Lung (tissue), 12 donors: ENCODE data around the gene VEGFA. TPM values are rescaled to one million over a fixed set of nuclear protein-coding genes. Genes with fewer than 3 reads are reported as not detected.

Experiments used
- ATAC-seq: fragments of 200-7000 bp; cut with Tn5 transposase; one replicate; pipeline ENCODE4 v1.9.1; 2020; ENCODE audit warnings: moderate number of reproducible peaks; ENCODE audit not compliant: insufficient read depth, low FRiP score
- DNase-seq, 3 donors: peaks; one replicate each; pipeline ENCODE4 v3.0.0-alpha.2; 2013 to 2017
- H3K27ac ChIP-seq, 2 donors: one replicate each; pipeline ENCODE4 v1.5.1; 2013; ENCODE audit warnings: mild to moderate bottlenecking in 2 of 2, moderate library complexity in 2 of 2, control low read depth in 1 of 2, inconsistent platforms in 1 of 2, low read depth in 1 of 2, low read length in 1 of 2
- H3K27me3 ChIP-seq, 3 donors: one replicate each; pipeline ENCODE4 v1.5.1; 2013; ENCODE audit warnings: low read length in 2 of 3; ENCODE audit not compliant: control insufficient read depth in 3 of 3, insufficient read depth in 3 of 3
- H3K36me3 ChIP-seq, 4 donors: one replicate each; pipeline ENCODE4 v1.5.1; 2013; ENCODE audit warnings: low read length in 4 of 4, mild to moderate bottlenecking in 1 of 4, moderate library complexity in 1 of 4; ENCODE audit not compliant: control insufficient read depth in 4 of 4, insufficient read depth in 4 of 4
- H3K4me1 ChIP-seq, 5 donors: one replicate each; pipeline ENCODE4 v1.5.1; 2013; ENCODE audit warnings: low read length in 5 of 5, mild to moderate bottlenecking in 2 of 5, moderate library complexity in 1 of 5; ENCODE audit not compliant: control insufficient read depth in 5 of 5, insufficient read depth in 5 of 5
- H3K4me3 ChIP-seq: one replicate; pipeline ENCODE4 v1.5.1; 2013; ENCODE audit warnings: mild to moderate bottlenecking, control low read depth, moderate library complexity
- H3K9ac ChIP-seq, 2 donors: one replicate each; pipeline ENCODE4 v1.5.1; 2013; ENCODE audit warnings: low read length in 2 of 2, control low read depth in 1 of 2; ENCODE audit not compliant: insufficient read depth in 1 of 2
- H3K9me3 ChIP-seq, 4 donors: one replicate each; pipeline ENCODE4 v1.5.1; 2013; ENCODE audit warnings: low read length in 3 of 4, mild to moderate bottlenecking in 1 of 4, moderate library complexity in 1 of 4; ENCODE audit not compliant: control insufficient read depth in 4 of 4, insufficient read depth in 3 of 4
- WGBS, 2 donors: extraction: QIAGEN DNeasy Blood & Tissue Kit; methylation state at CpG; one replicate each; pipeline ENCODE4 v1.1.7; 2013; 5-methylcytosine and 5-hydroxymethylcytosine counted together
- polyA plus RNA-seq, 2 donors: library from polyadenylated mRNA; stranded (reverse); fragments of 200-250 nt; gene quantifications; one replicate each; pipeline ENCODE4 v1.2.1, GENCODE V29; 2013
- total RNA-seq, 2 donors: library from RNA; depleted of rRNA in 1 of 2; stranded (reverse); fragments of >200 nt in 1 of 2; gene quantifications; one replicate each; pipeline ENCODE4 v1.2.1, GENCODE V29; 2014 to 2021
- TF ChIP-seq, protein P1 (sequence below): IDR thresholded peaks from 2 replicates; pipeline ENCODE4 v1.5.1; 2012; ENCODE audit warnings: mild to moderate bottlenecking; ENCODE audit errors: control extremely low read depth, extremely low read depth
- donor health status: control.
- donor health status: control.
- donor health status: Bipolar disorder and iron deficiency.
- donor health status: healthy.
- donor health status: DM: yes; HTN: yes; CAD: no.

VEGFA gene
- total and polyA plus RNA-seq, 4 donors: 98.3 to 275 (median 140) TPM

DNA sequence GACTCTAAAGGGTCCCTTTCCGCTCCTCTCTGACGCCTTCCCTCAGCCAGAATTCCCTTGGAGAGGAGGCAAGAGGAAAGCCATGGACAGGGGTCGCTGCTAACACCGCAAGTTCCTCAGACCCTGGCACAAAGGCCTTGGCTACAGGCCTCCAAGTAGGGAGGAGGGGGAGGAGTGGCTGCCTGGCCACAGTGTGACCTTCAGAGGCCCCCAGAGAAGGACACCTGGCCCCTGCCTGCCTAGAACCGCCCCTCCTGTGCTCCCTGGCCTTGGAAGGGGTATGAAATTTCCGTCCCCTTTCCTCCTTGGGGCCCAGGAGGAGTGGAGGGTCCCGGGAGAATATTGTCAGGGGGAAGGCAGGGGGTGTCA lies 2.7 kb downstream of the VEGFA start:
- H3K4me3 ChIP-seq: peak overlapping the region; percentile 86
- no peak for ATAC-seq

DNA sequence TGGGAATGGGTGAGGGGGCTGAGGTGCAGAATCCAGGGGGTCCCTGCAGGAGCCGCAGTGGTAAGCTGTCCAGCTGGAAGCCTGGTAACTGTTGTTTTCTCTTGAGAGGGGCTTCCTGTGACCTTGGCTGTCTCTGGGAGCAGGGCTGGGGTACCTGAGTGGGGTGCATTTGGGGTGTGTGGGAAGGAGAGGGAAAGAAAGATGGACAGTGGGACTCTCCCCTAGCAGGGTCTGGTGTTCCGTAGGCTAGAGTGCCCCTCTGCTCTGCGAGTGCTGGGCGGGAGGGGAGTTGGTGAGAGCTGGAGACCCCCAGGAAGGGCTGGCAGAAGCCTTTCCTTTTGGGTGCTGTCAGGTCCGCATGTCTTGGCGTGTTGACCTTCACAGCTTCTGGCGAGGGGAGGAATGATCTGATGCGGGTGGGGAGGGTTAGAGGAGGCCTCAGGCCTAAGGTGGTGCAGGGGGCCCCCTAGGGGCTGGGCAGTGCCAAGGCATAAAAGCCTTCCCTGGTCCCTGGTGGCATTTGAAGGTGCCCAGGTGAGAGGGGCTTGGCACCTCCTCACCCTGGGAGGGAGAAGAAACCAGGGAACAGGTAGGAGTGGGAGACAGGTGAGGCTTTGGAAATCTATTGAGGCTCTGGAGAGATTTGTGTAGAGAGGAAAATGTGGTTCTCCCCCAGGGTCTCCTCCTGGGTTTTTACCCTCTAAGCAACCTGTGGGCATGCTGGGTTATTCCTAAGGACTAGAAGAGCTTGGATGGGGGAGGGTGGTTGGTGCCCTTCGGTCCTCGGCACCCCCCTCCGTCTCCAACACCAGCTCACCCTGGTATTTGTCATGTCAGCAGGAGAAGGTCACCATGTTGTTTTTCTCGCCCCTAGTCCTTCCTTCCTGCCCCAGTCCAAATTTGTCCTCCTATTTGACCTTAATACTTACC lies 3.3 kb downstream of the VEGFA start:
- ATAC-seq (no peak), DNase-seq (peak in 2 of 3 donors; percentile 52 to 73)
- WGBS, 2 donors: 38 to 65% methylated on average over 12 of the region's 12 CpGs
- Histone ChIP-seq H3K27ac (peak overlapping the region; percentile 79 to 96), H3K4me1 (peaks cover 17 to 47% (median 24%) of the 10 kb centered on the region in 5 donors), H3K9ac (peak overlapping the region; percentile 51 to 83), H3K4me3 (peak overlapping the region; percentile 86), H3K36me3 (peaks cover 0 to 50% (median 21%) of the 10 kb centered on the region in 4 donors), H3K27me3 (no peaks in the 10 kb centered on the region), H3K9me3 (no peaks in the 10 kb centered on the region)
- TF ChIP-seq, protein P1, sequence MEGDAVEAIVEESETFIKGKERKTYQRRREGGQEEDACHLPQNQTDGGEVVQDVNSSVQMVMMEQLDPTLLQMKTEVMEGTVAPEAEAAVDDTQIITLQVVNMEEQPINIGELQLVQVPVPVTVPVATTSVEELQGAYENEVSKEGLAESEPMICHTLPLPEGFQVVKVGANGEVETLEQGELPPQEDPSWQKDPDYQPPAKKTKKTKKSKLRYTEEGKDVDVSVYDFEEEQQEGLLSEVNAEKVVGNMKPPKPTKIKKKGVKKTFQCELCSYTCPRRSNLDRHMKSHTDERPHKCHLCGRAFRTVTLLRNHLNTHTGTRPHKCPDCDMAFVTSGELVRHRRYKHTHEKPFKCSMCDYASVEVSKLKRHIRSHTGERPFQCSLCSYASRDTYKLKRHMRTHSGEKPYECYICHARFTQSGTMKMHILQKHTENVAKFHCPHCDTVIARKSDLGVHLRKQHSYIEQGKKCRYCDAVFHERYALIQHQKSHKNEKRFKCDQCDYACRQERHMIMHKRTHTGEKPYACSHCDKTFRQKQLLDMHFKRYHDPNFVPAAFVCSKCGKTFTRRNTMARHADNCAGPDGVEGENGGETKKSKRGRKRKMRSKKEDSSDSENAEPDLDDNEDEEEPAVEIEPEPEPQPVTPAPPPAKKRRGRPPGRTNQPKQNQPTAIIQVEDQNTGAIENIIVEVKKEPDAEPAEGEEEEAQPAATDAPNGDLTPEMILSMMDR: peak; percentile 44

More for the DNA sequence above, 2.7 kb downstream of the VEGFA start:
- 55 to 60% methylated on average over 7 of the region's 7 CpGs for WGBS, 2 donors
- peaks cover 0 to 44% (median 15%) of the 10 kb centered on the region in 4 donors for H3K36me3 ChIP-seq
- peak; percentile 66 to 86 (median 75) for DNase-seq
- no peaks in the 10 kb centered on the region for H3K27me3 ChIP-seq
- H3K9ac ChIP-seq: peak overlapping the region; percentile 51 to 83
- TF ChIP-seq, protein P1: no peak
- no peaks in the 10 kb centered on the region for H3K9me3 ChIP-seq
- peaks cover 17 to 54% (median 28%) of the 10 kb centered on the region in 5 donors for H3K4me1 ChIP-seq
- H3K27ac ChIP-seq: peak overlapping the region; percentile 79 to 96

DNA sequence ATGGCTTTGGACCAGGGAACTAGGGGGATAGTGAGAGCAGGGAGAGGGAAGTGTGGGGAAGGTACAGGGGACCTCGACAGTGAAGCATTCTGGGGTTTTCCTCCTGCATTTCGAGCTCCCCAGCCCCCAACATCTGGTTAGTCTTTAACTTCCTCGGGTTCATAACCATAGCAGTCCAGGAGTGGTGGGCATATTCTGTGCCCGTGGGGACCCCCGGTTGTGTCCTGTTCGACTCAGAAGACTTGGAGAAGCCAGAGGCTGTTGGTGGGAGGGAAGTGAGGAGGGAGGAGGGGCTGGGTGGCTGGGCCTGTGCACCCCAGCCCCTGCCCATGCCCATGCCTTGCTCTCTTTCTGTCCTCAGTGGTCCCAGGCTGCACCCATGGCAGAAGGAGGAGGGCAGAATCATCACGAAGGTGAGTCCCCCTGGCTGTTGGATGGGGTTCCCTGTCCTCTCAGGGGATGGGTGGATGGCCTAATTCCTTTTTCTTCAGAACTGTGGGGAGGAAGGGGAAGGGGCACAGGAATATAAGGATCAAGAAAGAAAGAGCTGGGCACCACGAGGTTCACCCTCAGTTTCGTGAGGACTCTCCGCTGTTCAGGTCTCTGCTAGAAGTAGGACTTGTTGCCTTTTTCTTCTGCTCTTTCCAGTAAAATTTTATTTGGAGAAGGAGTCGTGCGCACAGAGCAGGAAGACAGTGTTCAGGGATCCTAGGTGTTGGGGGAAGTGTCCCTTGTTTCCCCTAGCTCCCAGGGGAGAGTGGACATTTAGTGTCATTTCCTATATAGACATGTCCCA lies 4.2 kb downstream of the VEGFA start:
- ATAC-seq (no peak), DNase-seq (peak in 1 of 3 donors; percentile 11)
- Histone ChIP-seq H3K9ac (peak overlapping the region in 1 of 2 donors; percentile 51), H3K27ac (peak overlapping the region; percentile 30 to 96), H3K27me3 (no peaks in the 10 kb centered on the region), H3K9me3 (no peaks in the 10 kb centered on the region), H3K4me3 (peak overlapping the region; percentile 2), H3K4me1 (peaks cover 17 to 45% (median 19%) of the 10 kb centered on the region in 5 donors), H3K36me3 (peaks cover 5 to 58% (median 28%) of the 10 kb centered on the region in 4 donors)
- TF ChIP-seq, protein P1: no peak
- 47 to 54% methylated on average over 12 of the region's 12 CpGs for WGBS, 2 donors
